Activated CD4-positive, alpha-beta T cell treated with anti-CD3 and anti-CD28 coated beads, Interleukin-2, Interleukin-4, amounts not matched to agents 100 ng/mL and 50 ng/mL, durations not matched to agents 16 hours and 8 hours (primary cell): ENCODE measurements around the gene CPSF4L.

ENCODE experiments used
- DNase-seq: peaks from one replicate; pipeline ENCODE4 v3.0.0-alpha.2; 2020; ENCODE audit warnings: low spot score

Gene CPSF4L

GRCh38 chr17:73289549-73290254 is 28.0 kb upstream of the CPSF4L start:
- no peak for DNase-seq

- no peak for DNase-seq
These were observed 27.0 kb upstream of the CPSF4L start for GRCh38 chr17:73288534-73289302.

GRCh38 chr17:73286863-73287296 is 25.2 kb upstream of the CPSF4L start:
- DNase-seq, result no peak

- DNase-seq, result no peak
These were observed 24.5 kb upstream of the CPSF4L start for GRCh38 chr17:73285916-73286862.

GRCh38 chr17:73285603-73285908 is 23.9 kb upstream of the CPSF4L start:
- no peak for DNase-seq

GRCh38 chr17:73284906-73285602 is 23.4 kb upstream of the CPSF4L start:
- no peak for DNase-seq

GRCh38 chr17:73284354-73284753 is 22.7 kb upstream of the CPSF4L start:
- no peak for DNase-seq

GRCh38 chr17:73283841-73284282 is 22.2 kb upstream of the CPSF4L start:
- DNase-seq, result no peak

GRCh38 chr17:73283250-73283649 is 21.6 kb upstream of the CPSF4L start:
- DNase-seq, result no peak

- no peak for DNase-seq
These were observed 20.9 kb upstream of the CPSF4L start for GRCh38 chr17:73282629-73283028.

- no peak for DNase-seq
These were observed 20.2 kb upstream of the CPSF4L start for GRCh38 chr17:73281928-73282327.

GRCh38 chr17:73280191-73280590 is 18.5 kb upstream of the CPSF4L start:
- DNase-seq, result no peak

GRCh38 chr17:73279704-73280103 is 18.0 kb upstream of the CPSF4L start:
- DNase-seq, result no peak

GRCh38 chr17:73278465-73279453 is 17.1 kb upstream of the CPSF4L start:
- DNase-seq, result no peak

- DNase-seq, result no peak
These were observed 16.4 kb upstream of the CPSF4L start for GRCh38 chr17:73278049-73278464.

- DNase-seq, result no peak
These were observed 12.8 kb upstream of the CPSF4L start for GRCh38 chr17:73274490-73274889.

- no peak for DNase-seq
These were observed 11.2 kb upstream of the CPSF4L start for GRCh38 chr17:73272906-73273218.

- no peak for DNase-seq
These were observed 9.4 kb upstream of the CPSF4L start for GRCh38 chr17:73271072-73271471.

- no peak for DNase-seq
These were observed 8.1 kb upstream of the CPSF4L start for GRCh38 chr17:73269791-73270190.

- no peak for DNase-seq
These were observed 7.6 kb upstream of the CPSF4L start for GRCh38 chr17:73269329-73269615.
